ENCODE measurements around the gene DEF6. TPM values are rescaled to one million over a fixed set of nuclear protein-coding genes. Genes with fewer than 3 reads are reported as not detected.

The DEF6 gene
- total RNA-seq, 1 experiment from 2014 or later, result 11.3 TPM

DNA sequence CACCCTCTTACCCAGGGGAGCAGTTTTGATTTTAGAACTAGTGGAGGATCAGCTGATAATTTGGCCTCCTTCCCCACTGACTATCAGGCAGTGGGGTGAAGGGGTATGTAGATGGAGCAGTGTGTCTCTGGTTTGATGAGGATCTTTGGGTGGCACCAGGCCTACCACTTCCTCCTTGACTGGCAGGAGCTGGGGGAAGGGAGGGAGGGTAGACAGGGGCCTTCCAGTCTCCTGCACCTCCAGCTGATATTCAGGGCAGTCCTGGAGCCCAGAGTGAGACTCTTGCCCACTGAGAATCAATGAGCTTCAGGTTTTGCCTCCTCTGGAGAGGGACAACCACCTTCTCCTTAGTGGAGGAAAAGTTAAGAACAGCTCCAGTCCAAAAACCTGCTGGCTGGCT lies 3.2 kb downstream of the DEF6 start:
- 0 out of 2 replicates have a peak, but pooled peaks cover 4% of the 10 kb centered on the region for H3K27me3 Mint-ChIP-seq (ENCODE audit: low read depth)
- H3K36me3 Mint-ChIP-seq, result no peaks in the 10 kb centered on the region

More for the DNA sequence above, 3.2 kb downstream of the DEF6 start:
- POLR2A ChIA-PET, result interaction anchor here (1.8 kb wide), 1 partner anchor 41 kb away, joined by 4 read pairs; the partner anchor contains the start of gene ZNF76
- Mint-ChIP-seq H3K9me3 (no peaks in the 10 kb centered on the region), H3K4me1 (peaks cover 39% of the 10 kb centered on the region), H3K27ac (no peak overlapping the region), H3K4me3 (no peak overlapping the region)
- DNase-seq (ENCODE audit: low spot score) (no peak), ATAC-seq (no peak)
- CTCF ChIA-PET, result interaction anchor here (1.0 to 1.5 kb wide), 4 partner anchors 27 to 222 kb away, joined by 5 read pairs; no protein-coding TSS in a partner anchor
- TF ChIP-seq HMGA2 (CRISPR knock-in tag; IDR thresholded peaks at IDR 0.05) (no peak), GRHL2 (CRISPR knock-in tag; IDR thresholded peaks at IDR 0.05; ENCODE audit: insufficient replicate concordance, severe bottlenecking) (no peak), RORB (CRISPR knock-in tag; IDR thresholded peaks at IDR 0.05) (no peak), ZNF232 (CRISPR knock-in tag; IDR thresholded peaks at IDR 0.05) (no peak), PRDM15 (CRISPR knock-in tag; IDR thresholded peaks at IDR 0.05) (no peak), ZNF317 (CRISPR knock-in tag; IDR thresholded peaks at IDR 0.05; ENCODE audit: borderline replicate concordance, low read depth) (no peak), ATF1 (CRISPR knock-in tag; IDR thresholded peaks at IDR 0.05) (no peak), CTCF (IDR thresholded peaks at IDR 0.05) (no peak), MAX (CRISPR knock-in tag; IDR thresholded peaks at IDR 0.05) (no peak), AFF4 (CRISPR knock-in tag; IDR thresholded peaks at IDR 0.05; ENCODE audit: borderline replicate concordance) (no peak), FOXP1 (CRISPR knock-in tag; IDR thresholded peaks at IDR 0.05; ENCODE audit: borderline replicate concordance) (no peak), ESRRA (CRISPR knock-in tag; IDR thresholded peaks at IDR 0.05; ENCODE audit: borderline replicate concordance) (no peak), JUN (CRISPR knock-in tag; IDR thresholded peaks at IDR 0.05) (no peak), NFE2L1 (CRISPR knock-in tag; IDR thresholded peaks at IDR 0.05) (no peak), ATF3 (CRISPR knock-in tag; conservative IDR thresholded peaks at IDR 0.05) (no peak), ZMAT4 (CRISPR knock-in tag; IDR thresholded peaks at IDR 0.05) (no peak), MYBL2 (CRISPR knock-in tag; IDR thresholded peaks at IDR 0.05) (no peak), JAZF1 (CRISPR knock-in tag; IDR thresholded peaks at IDR 0.05) (no peak), KAT7 (CRISPR knock-in tag; IDR thresholded peaks at IDR 0.05; ENCODE audit: borderline replicate concordance) (no peak)
- TF ChIP-seq, protein P1, sequence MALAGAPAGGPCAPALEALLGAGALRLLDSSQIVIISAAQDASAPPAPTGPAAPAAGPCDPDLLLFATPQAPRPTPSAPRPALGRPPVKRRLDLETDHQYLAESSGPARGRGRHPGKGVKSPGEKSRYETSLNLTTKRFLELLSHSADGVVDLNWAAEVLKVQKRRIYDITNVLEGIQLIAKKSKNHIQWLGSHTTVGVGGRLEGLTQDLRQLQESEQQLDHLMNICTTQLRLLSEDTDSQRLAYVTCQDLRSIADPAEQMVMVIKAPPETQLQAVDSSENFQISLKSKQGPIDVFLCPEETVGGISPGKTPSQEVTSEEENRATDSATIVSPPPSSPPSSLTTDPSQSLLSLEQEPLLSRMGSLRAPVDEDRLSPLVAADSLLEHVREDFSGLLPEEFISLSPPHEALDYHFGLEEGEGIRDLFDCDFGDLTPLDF (CRISPR knock-in tag; IDR thresholded peaks at IDR 0.05), result no peak
